H9 (cell line): ENCODE results near the gene OR1K1. TPM values are rescaled to one million over a fixed set of nuclear protein-coding genes. Genes with fewer than 3 reads are reported as not detected.

Experiments
- DNase-seq: peaks from one replicate; pipeline ENCODE4 v3.0.0-alpha.2; 2017
- H2AFZ ChIP-seq: one replicate; pipeline ENCODE4 v1.6.1; 2013; ENCODE audit warnings: mild to moderate bottlenecking, low read length, control low read depth, moderate library complexity
- H2AK5ac ChIP-seq: 2 replicates; pipeline ENCODE4 v1.6.1; 2013; ENCODE audit warnings: low read length, control low read depth, mixed read lengths; ENCODE audit not compliant: insufficient read length
- H2BK120ac ChIP-seq: one replicate; pipeline ENCODE4 v1.6.1; 2013; ENCODE audit warnings: low read depth, mild to moderate bottlenecking, low read length, control low read depth, inconsistent platforms; ENCODE audit not compliant: poor library complexity, severe bottlenecking
- H2BK12ac ChIP-seq: 2 replicates; pipeline ENCODE4 v1.6.1; 2013; ENCODE audit warnings: low read length, control low read depth, mixed read lengths, low read depth; ENCODE audit not compliant: insufficient read length
- H2BK15ac ChIP-seq: 2 replicates; pipeline ENCODE4 v1.6.1; 2013; ENCODE audit warnings: low read depth, low read length, control low read depth
- H2BK20ac ChIP-seq: one replicate; pipeline ENCODE4 v1.6.1; 2013; ENCODE audit warnings: low read depth, mild to moderate bottlenecking, low read length, control low read depth, inconsistent platforms; ENCODE audit not compliant: poor library complexity, severe bottlenecking
- H2BK5ac ChIP-seq: 2 replicates; pipeline ENCODE4 v1.6.1; 2013; ENCODE audit warnings: low read length, control low read depth, mixed read lengths; ENCODE audit not compliant: insufficient read length
- H3K14ac ChIP-seq: 2 replicates; pipeline ENCODE4 v1.6.1; 2013; ENCODE audit warnings: low read length, control low read depth; ENCODE audit not compliant: insufficient read depth
- H3K18ac ChIP-seq: 2 replicates; pipeline ENCODE4 v1.6.1; 2013; ENCODE audit warnings: low read depth, mild to moderate bottlenecking, mixed read lengths, low read length, control low read depth; ENCODE audit not compliant: insufficient read length
- H3K23ac ChIP-seq: 2 replicates; pipeline ENCODE4 v1.6.1; 2013; ENCODE audit warnings: low read length, control low read depth, mixed read lengths, low read depth; ENCODE audit not compliant: insufficient read length
- H3K23me2 ChIP-seq: 2 replicates; pipeline ENCODE4 v1.6.1; 2013; ENCODE audit warnings: low read depth, mild to moderate bottlenecking, mixed read lengths, low read length, control low read depth; ENCODE audit not compliant: insufficient read length, poor library complexity, severe bottlenecking
- H3K27ac ChIP-seq: 2 replicates; pipeline ENCODE4 v1.5.1; 2013; ENCODE audit warnings: low read length, control low read depth, mixed read lengths, low read depth; ENCODE audit not compliant: insufficient read length
- H3K27me3 ChIP-seq: 2 replicates; pipeline ENCODE4 v1.6.1; 2013; ENCODE audit warnings: low read length, control low read depth, inconsistent platforms; ENCODE audit not compliant: insufficient read depth
- H3K4ac ChIP-seq: 2 replicates; pipeline ENCODE4 v1.6.1; 2013; ENCODE audit warnings: low read depth, mild to moderate bottlenecking, control low read depth, inconsistent platforms, low read length, moderate library complexity
- H3K4me1 ChIP-seq: 2 replicates; pipeline ENCODE4 v1.6.1; 2013; ENCODE audit warnings: low read length, control low read depth, inconsistent platforms; ENCODE audit not compliant: insufficient read depth
- H3K4me2 ChIP-seq: 2 replicates; pipeline ENCODE4 v1.6.1; 2013; ENCODE audit warnings: low read length, control low read depth, mixed read lengths; ENCODE audit not compliant: insufficient read length, insufficient read depth
- H3K56ac ChIP-seq: 2 replicates; pipeline ENCODE4 v1.6.1; 2013; ENCODE audit warnings: low read depth, mild to moderate bottlenecking, mixed read lengths, low read length, control low read depth; ENCODE audit not compliant: insufficient read length
- H3K79me1 ChIP-seq: 2 replicates; pipeline ENCODE4 v1.6.1; 2013; ENCODE audit warnings: low read depth, mild to moderate bottlenecking, moderate library complexity, low read length, control low read depth, inconsistent platforms; ENCODE audit not compliant: insufficient read depth, poor library complexity, severe bottlenecking
- H3K79me2 ChIP-seq: 2 replicates; pipeline ENCODE4 v1.6.1; 2013; ENCODE audit warnings: low read length, control low read depth, inconsistent platforms; ENCODE audit not compliant: insufficient read depth
- H3K9ac ChIP-seq: 2 replicates; pipeline ENCODE4 v1.6.1; 2013; ENCODE audit warnings: low read length, control low read depth, mixed read lengths; ENCODE audit not compliant: insufficient read length; ENCODE audit errors: extremely low read depth
- H3K9me3 ChIP-seq: one replicate; pipeline ENCODE4 v1.6.1; 2013; ENCODE audit warnings: low read depth, low read length, inconsistent platforms; ENCODE audit not compliant: control insufficient read depth
- H3T11ph ChIP-seq: one replicate; pipeline ENCODE4 v1.6.1; 2013; ENCODE audit warnings: mild to moderate bottlenecking, low read length, control low read depth, inconsistent platforms
- H4K20me1 ChIP-seq: one replicate; pipeline ENCODE4 v1.6.1; 2013; ENCODE audit not compliant: control insufficient read depth, insufficient read length, insufficient read depth
- H4K5ac ChIP-seq: 2 replicates; pipeline ENCODE4 v1.6.1; 2013; ENCODE audit warnings: low read depth, mild to moderate bottlenecking, mixed read lengths, low read length, control low read depth; ENCODE audit not compliant: insufficient read length
- H4K8ac ChIP-seq: replicated peaks from 2 replicates; pipeline ENCODE4 v1.6.1; 2013; ENCODE audit warnings: low read length, control low read depth, mixed read lengths, low read depth; ENCODE audit not compliant: insufficient read length
- H4K91ac ChIP-seq: 2 replicates; pipeline ENCODE4 v1.6.1; 2013; ENCODE audit warnings: low read depth, mild to moderate bottlenecking, moderate library complexity, mixed read lengths, low read length, control low read depth; ENCODE audit not compliant: insufficient read length
- H3K27ac Mint-ChIP-seq, 3 experiments: 2 replicates in 2 of 3; 3 replicates in 1 of 3; pipeline ENCODE4 v1.8.0; 2020 to 2021; ENCODE audit warnings: mixed read lengths in 3 of 3, mild to moderate bottlenecking in 1 of 3, moderate library complexity in 1 of 3
- H3K27me3 Mint-ChIP-seq: 2 replicates; pipeline ENCODE4 v1.8.0; 2021; ENCODE audit warnings: low read depth, mild to moderate bottlenecking, moderate library complexity, mixed read lengths
- H3K36me3 Mint-ChIP-seq, 3 experiments: 2 replicates in 2 of 3; 3 replicates in 1 of 3; pipeline ENCODE4 v1.8.0; 2020 to 2021; ENCODE audit warnings: low read depth in 3 of 3, mixed read lengths in 3 of 3; ENCODE audit not compliant: insufficient read depth in 1 of 3
- H3K4me1 Mint-ChIP-seq, 2 experiments: 2 replicates each; pipeline ENCODE4 v1.8.0; 2020; ENCODE audit warnings: mixed read lengths in 2 of 2
- H3K4me3 Mint-ChIP-seq, 2 experiments: 2 replicates in 1 of 2; 3 replicates in 1 of 2; pipeline ENCODE4 v1.8.0; 2020 to 2021; ENCODE audit warnings: mild to moderate bottlenecking in 2 of 2, mixed read lengths in 2 of 2, moderate library complexity in 1 of 2
- H3K9me3 Mint-ChIP-seq, 2 experiments: 2 replicates in 1 of 2; 3 replicates in 1 of 2; pipeline ENCODE4 v1.8.0; 2020; ENCODE audit warnings: mild to moderate bottlenecking in 2 of 2, mixed read lengths in 2 of 2, moderate library complexity in 1 of 2
- CTCF ChIP-seq: fragments of 200-600 bp; sonication (generic); conservative IDR thresholded peaks from 3 replicates; pipeline ENCODE4 v1.8.0; 2021; ENCODE audit warnings: antibody characterized with exemption, mild to moderate bottlenecking
- WGBS: extraction: QIAGEN DNeasy Blood & Tissue Kit; methylation state at CpG from one replicate; pipeline ENCODE4 v1.1.7; 2013; ENCODE audit warnings: missing lambda C conversion rate, low lambda C conversion rate, mixed read lengths; ENCODE audit not compliant: insufficient read length; ENCODE audit errors: extremely low coverage; 5-methylcytosine and 5-hydroxymethylcytosine counted together
- total RNA-seq: library from RNA; stranded (reverse); gene quantifications from 2 replicates; pipeline ENCODE4 v1.2.1, GENCODE V29; 2021

OR1K1 gene
- total RNA-seq, 1 experiment from 2014 or later = not detected

DNA sequence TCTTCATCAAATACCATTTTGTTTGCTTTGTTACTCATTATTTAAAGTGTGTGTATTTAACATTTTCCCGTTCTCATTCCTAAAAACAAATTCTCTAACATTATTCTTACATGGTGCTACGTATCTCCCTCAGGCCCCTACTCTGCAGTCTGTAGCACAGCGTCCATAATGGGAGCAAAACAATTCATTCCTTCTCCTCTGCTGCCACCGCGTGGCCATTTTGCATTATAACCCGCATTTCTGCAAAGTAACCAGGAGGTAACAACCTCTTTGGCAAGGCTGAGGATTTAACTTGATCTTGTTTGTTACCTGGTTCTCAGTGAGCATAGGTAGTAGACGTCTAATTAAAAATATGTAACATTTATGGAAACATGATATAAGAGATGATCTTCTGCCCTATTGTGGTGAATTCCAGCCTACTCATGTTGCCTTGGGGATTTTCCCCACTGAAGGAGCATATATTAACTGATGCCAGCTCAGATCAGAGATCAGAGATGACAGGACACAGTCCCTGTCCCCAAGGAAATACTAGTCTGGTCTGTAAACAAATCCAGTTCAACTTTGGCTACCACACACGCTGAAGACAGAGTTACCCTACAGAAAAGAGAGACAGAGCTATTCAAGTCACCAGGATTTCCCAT lies 10.5 kb downstream of the OR1K1 start:
- no peak overlapping the region for H3K4ac ChIP-seq
- no peak overlapping the region for H2AFZ ChIP-seq
- no peak overlapping the region for H3K14ac ChIP-seq
- H3K27ac ChIP-seq = no peak overlapping the region
- peaks cover 7% of the 10 kb centered on the region for H3K9me3 ChIP-seq
- TF ChIP-seq CTCF = peak; percentile 89
- no peaks in the 10 kb centered on the region; the same call in 1 of the 2 replicates for H3K27me3 Mint-ChIP-seq
- no peak overlapping the region for H2BK15ac ChIP-seq
- H3K23ac ChIP-seq = no peak overlapping the region
- no peak overlapping the region for H4K91ac ChIP-seq
- no peak overlapping the region for H3T11ph ChIP-seq
- H3K56ac ChIP-seq = no peak overlapping the region
- H3K4me1 ChIP-seq = no peaks in the 10 kb centered on the region; the same call in 1 of the 2 replicates
- H3K4me3 Mint-ChIP-seq = no peak overlapping the region
- no peak overlapping the region for H3K27ac Mint-ChIP-seq
- no peaks in the 10 kb centered on the region for H3K23me2 ChIP-seq
- H3K4me2 ChIP-seq = no peak overlapping the region
- H3K79me1 ChIP-seq = no peaks in the 10 kb centered on the region
- WGBS = no CpG with 5 or more reads among the region's 8 CpGs
- H2BK20ac ChIP-seq = no peak overlapping the region
- H2BK120ac ChIP-seq = no peak overlapping the region
- no peaks in the 10 kb centered on the region for H3K79me2 ChIP-seq
- no peak overlapping the region for H2AK5ac ChIP-seq
- DNase-seq = peak; percentile 74
- H4K5ac ChIP-seq = no peak overlapping the region
- H3K4me1 Mint-ChIP-seq = no peaks in the 10 kb centered on the region; a peak in 2 of 4 replicates
- no peak overlapping the region for H3K9ac ChIP-seq
- no peak overlapping the region for H4K8ac ChIP-seq
- H2BK5ac ChIP-seq = no peak overlapping the region
- H3K36me3 Mint-ChIP-seq = peaks cover 2 to 6% (median 5%) of the 10 kb centered on the region in 3 experiments; a peak in 6 of 7 replicates
- no peak overlapping the region for H3K18ac ChIP-seq
- peaks cover 15 to 18% of the 10 kb centered on the region in 2 experiments for H3K9me3 Mint-ChIP-seq
- peaks cover 3% of the 10 kb centered on the region for H4K20me1 ChIP-seq
- no peaks in the 10 kb centered on the region for H3K27me3 ChIP-seq
- H2BK12ac ChIP-seq = no peak overlapping the region
